Karpas-422 (cell line): Measurements from ENCODE around the gene KAT8. TPM values are rescaled to one million over a fixed set of nuclear protein-coding genes. Genes with fewer than 3 reads are reported as not detected.
A peak's percentile ranks its signal among the peaks of the same experiment; 100 is the strongest.
"Not testable (repeated sequence)": the region's sequence is repeated elsewhere in the genome, so short reads cannot be mapped to it uniquely, and the experiment has no call there.

ENCODE experiments used
- DNase-seq: peaks from one replicate; pipeline ENCODE4 v3.0.0-alpha.2; 2015
- H2AFZ ChIP-seq: fragments of 200-600 bp; sonication (generic); 2 replicates; pipeline ENCODE4 v1.6.1; 2014; ENCODE audit warnings: antibody characterized with exemption, low read length, mixed read lengths
- H3K27ac ChIP-seq: fragments of 200-600 bp; sonication (generic); 2 replicates; pipeline ENCODE4 v1.5.1; 2014; ENCODE audit warnings: mild to moderate bottlenecking, low read length, moderate library complexity
- H3K27me3 ChIP-seq: fragments of 200-600 bp; sonication (generic); 2 replicates; pipeline ENCODE4 v1.6.1; 2014; ENCODE audit warnings: low read length, mixed read lengths
- H3K36me3 ChIP-seq: fragments of 200-600 bp; sonication (generic); 2 replicates; pipeline ENCODE4 v1.6.1; 2014; ENCODE audit warnings: low read length, mixed read lengths; ENCODE audit not compliant: insufficient read depth
- H3K4me1 ChIP-seq: fragments of 200-600 bp; sonication (generic); 2 replicates; pipeline ENCODE4 v1.6.1; 2014; ENCODE audit warnings: mild to moderate bottlenecking, low read length, mixed read lengths
- H3K4me2 ChIP-seq: fragments of 200-600 bp; sonication (generic); 2 replicates; pipeline ENCODE4 v1.6.1; 2014; ENCODE audit warnings: low read length, low read depth, mild to moderate bottlenecking; ENCODE audit not compliant: poor library complexity, severe bottlenecking
- H3K4me3 ChIP-seq: fragments of 200-600 bp; sonication (generic); 2 replicates; pipeline ENCODE4 v1.5.1; 2014; ENCODE audit warnings: mild to moderate bottlenecking, antibody characterized with exemption, low read length, mixed read lengths
- H3K79me2 ChIP-seq: fragments of 200-600 bp; sonication (generic); 2 replicates; pipeline ENCODE4 v1.6.1; 2014; ENCODE audit warnings: mild to moderate bottlenecking, low read length, mixed read lengths
- H3K9ac ChIP-seq: fragments of 200-600 bp; sonication (generic); 2 replicates; pipeline ENCODE4 v1.6.0; 2014; ENCODE audit warnings: low read length
- H3K9me2 ChIP-seq: fragments of 200-600 bp; sonication (generic), shearing (Covaris generic); replicated peaks from 2 replicates; pipeline ENCODE4 v1.6.0; 2014; ENCODE audit warnings: mild to moderate bottlenecking, low read length, moderate library complexity; ENCODE audit not compliant: insufficient read depth
- H3K9me3 ChIP-seq: fragments of 300-700, 200-600 bp; sonication (generic); 2 replicates; pipeline ENCODE4 v1.6.1; 2014; ENCODE audit warnings: low read length, mixed read lengths
- H4K20me1 ChIP-seq: fragments of 200-600 bp; sonication (generic); 2 replicates; pipeline ENCODE4 v1.6.1; 2014; ENCODE audit warnings: mild to moderate bottlenecking, antibody characterized with exemption, low read length, low read depth; ENCODE audit not compliant: insufficient read depth
- total RNA-seq: library from RNA; depleted of rRNA; stranded (reverse); fragments of >200 nt; shearing (Covaris generic); gene quantifications from 2 replicates; pipeline ENCODE4 v1.2.3, GENCODE V29; 2014; ENCODE audit warnings: low replicate concordance

Gene KAT8
- total RNA-seq, 1 experiment from 2014 or later: 37.2 TPM

GRCh38 chr16:31094424-31095120, 22.9 kb upstream of the KAT8 start, which contains the start of gene VKORC1:
TSS of gene VKORC1 (minus strand) at chr16:31094797. CDS start at chr16:31094729, 68 bp downstream.
- 0 out of 2 replicates have a peak, but pooled peaks cover 4% of the 10 kb centered on the region for H4K20me1 ChIP-seq
- H3K4me1 ChIP-seq: peaks cover 18% of the 10 kb centered on the region
- H3K9me3 ChIP-seq: no peaks in the 10 kb centered on the region
- peaks cover 31% of the 10 kb centered on the region for H3K79me2 ChIP-seq
- H2AFZ ChIP-seq: peak within 1 kb of the TSS; percentile 77
- peak within 1 kb of the TSS; percentile 92 for H3K9ac ChIP-seq
- no peaks in the 10 kb centered on the region for H3K27me3 ChIP-seq
- H3K4me2 ChIP-seq: peak within 1 kb of the TSS; percentile 89
- no peaks in the 10 kb centered on the region for H3K9me2 ChIP-seq
- H3K4me3 ChIP-seq: peak within 1 kb of the TSS; percentile 97
- DNase-seq: peak; percentile 97
- H3K36me3 ChIP-seq: 0 out of 2 replicates have a peak, but pooled peaks cover 4% of the 10 kb centered on the region
- peak within 1 kb of the TSS; percentile 69 for H3K27ac ChIP-seq

- H4K20me1 ChIP-seq: no peaks in the 10 kb centered on the region
- no peaks in the 10 kb centered on the region for H3K9me2 ChIP-seq
- no peak overlapping the region for H3K4me2 ChIP-seq
- no peaks in the 10 kb centered on the region for H3K9me3 ChIP-seq
- no peaks in the 10 kb centered on the region for H3K79me2 ChIP-seq
- no peak overlapping the region for H3K9ac ChIP-seq
- no peak overlapping the region for H3K4me3 ChIP-seq
- DNase-seq: no peak
- H3K4me1 ChIP-seq: peaks cover 8% of the 10 kb centered on the region
- H3K36me3 ChIP-seq: no peaks in the 10 kb centered on the region
- no peaks in the 10 kb centered on the region for H3K27me3 ChIP-seq
- H2AFZ ChIP-seq: no peak overlapping the region
- H3K27ac ChIP-seq: no peak overlapping the region
Measured at GRCh38 chr16:31099860-31100638, 17.4 kb upstream of the KAT8 start.

GRCh38 chr16:31100876-31101641, 16.4 kb upstream of the KAT8 start:
- not testable (repeated sequence) for H3K4me1 ChIP-seq, H2AFZ ChIP-seq, H3K9ac ChIP-seq, H3K9me2 ChIP-seq, DNase-seq, H3K4me2 ChIP-seq, H3K79me2 ChIP-seq, H3K27ac ChIP-seq, H4K20me1 ChIP-seq, H3K27me3 ChIP-seq, H3K4me3 ChIP-seq, H3K9me3 ChIP-seq, H3K36me3 ChIP-seq

GRCh38 chr16:31105677-31106213, 11.7 kb upstream of the KAT8 start:
- no peak overlapping the region for H3K4me3 ChIP-seq
- H2AFZ ChIP-seq: peak overlapping the region; percentile 95
- H3K9me3 ChIP-seq: no peaks in the 10 kb centered on the region
- H3K79me2 ChIP-seq: peaks cover 18% of the 10 kb centered on the region
- peak; percentile 93 for DNase-seq
- H4K20me1 ChIP-seq: no peaks in the 10 kb centered on the region
- H3K4me2 ChIP-seq: no peak overlapping the region
- H3K9ac ChIP-seq: 0 out of 2 replicates have a peak overlapping the region, but pooled peaks have one; percentile 39
- H3K9me2 ChIP-seq: no peaks in the 10 kb centered on the region
- H3K27me3 ChIP-seq: no peaks in the 10 kb centered on the region
- no peaks in the 10 kb centered on the region; the same call in 1 of the 2 replicates for H3K36me3 ChIP-seq
- H3K27ac ChIP-seq: no peak overlapping the region
- H3K4me1 ChIP-seq: peaks cover 20% of the 10 kb centered on the region

GRCh38 chr16:31106509-31107464, 10.7 kb upstream of the KAT8 start:
- Histone ChIP-seq H2AFZ (no peak overlapping the region), H3K36me3 (no peaks in the 10 kb centered on the region; the same call in 1 of the 2 replicates), H3K79me2 (peaks cover 18% of the 10 kb centered on the region), H3K4me1 (peaks cover 20% of the 10 kb centered on the region), H3K9me2 (no peaks in the 10 kb centered on the region), H3K9ac (peak overlapping the region; percentile 96), H3K4me2 (peak overlapping the region; percentile 79), H3K27ac (no peak overlapping the region), H4K20me1 (no peaks in the 10 kb centered on the region), H3K27me3 (no peaks in the 10 kb centered on the region), H3K9me3 (no peaks in the 10 kb centered on the region), H3K4me3 (peak overlapping the region; percentile 92; the same call in 1 of the 2 replicates)
- peak; percentile 35 for DNase-seq

GRCh38 chr16:31107465-31107867, 10.0 kb upstream of the KAT8 start:
- Histone ChIP-seq H3K36me3 (no peaks in the 10 kb centered on the region; the same call in none of the 2 replicates), H3K4me3 (peak overlapping the region; percentile 92), H3K4me1 (peaks cover 20% of the 10 kb centered on the region), H3K27ac (0 out of 2 replicates have a peak overlapping the region, but pooled peaks have one; percentile 5), H3K9me2 (no peaks in the 10 kb centered on the region), H3K79me2 (peaks cover 18% of the 10 kb centered on the region), H3K9ac (peak overlapping the region; percentile 96), H3K4me2 (peak overlapping the region; percentile 79), H2AFZ (peak overlapping the region; percentile 22; the same call in 1 of the 2 replicates), H4K20me1 (no peaks in the 10 kb centered on the region), H3K9me3 (no peaks in the 10 kb centered on the region), H3K27me3 (no peaks in the 10 kb centered on the region)
- DNase-seq: no peak
